D721Med (cell line): Measurements from ENCODE around the gene SLC39A3.

Experiments
- DNase-seq: peaks from one replicate; pipeline ENCODE4 v3.0.0; 2011; ENCODE audit warnings: low spot score; ENCODE audit not compliant: insufficient read length
- FAIRE-seq: peaks from 2 replicates; lab custom pipeline; 2011; peaks lifted over from hg19 to GRCh38; lab: Jason Lieb, UNC
- CTCF ChIP-seq: IDR thresholded peaks from 2 replicates; pipeline ENCODE4 v1.5.1; 2012; ENCODE audit warnings: mild to moderate bottlenecking, control low read depth; ENCODE audit not compliant: insufficient read depth; ENCODE audit errors: missing control alignments

Gene SLC39A3

GRCh38 chr19:2782329-2782935 is 42.6 kb upstream of the SLC39A3 start:
- TF ChIP-seq CTCF = no peak
- DNase-seq (no peak), FAIRE-seq (no peak)

GRCh38 chr19:2780284-2780683 is 40.5 kb upstream of the SLC39A3 start:
- no peak for DNase-seq
- no peak for TF ChIP-seq CTCF
- no peak for FAIRE-seq

GRCh38 chr19:2779121-2779740 is 39.4 kb upstream of the SLC39A3 start:
- DNase-seq = no peak
- TF ChIP-seq CTCF = no peak
- no peak for FAIRE-seq

GRCh38 chr19:2777952-2778683 is 38.3 kb upstream of the SLC39A3 start:
- DNase-seq = peak; percentile 67
- TF ChIP-seq CTCF = no peak
- FAIRE-seq = no peak

- no peak for FAIRE-seq
- no peak for TF ChIP-seq CTCF
- DNase-seq = no peak
Measured at GRCh38 chr19:2775556-2776430, 36.0 kb upstream of the SLC39A3 start.

- TF ChIP-seq CTCF = no peak
- no peak for FAIRE-seq
- DNase-seq = no peak
Measured at GRCh38 chr19:2774953-2775555, 35.2 kb upstream of the SLC39A3 start.
